ENCODE measurements around the gene AMFR.

GRCh38 chr16:56428091-56428490 lies 2.7 kb upstream of the AMFR start:
- TF ChIP-seq CTCF (IDR thresholded peaks at IDR 0.05; ENCODE audit: low read length) (no peak), EZH2 (IDR thresholded peaks at IDR 0.05; ENCODE audit: borderline replicate concordance, low read length) (no peak)
